Activated CD8-positive, alpha-beta memory T cell treated with anti-CD3 and anti-CD28 coated beads for 4 hours (primary cell): ENCODE data around the gene SMC2.

ENCODE experiments used
- DNase-seq, 2 donors: peaks; one replicate each; pipeline ENCODE4 v3.0.0-alpha.2; 2020; ENCODE audit warnings: low read depth in 2 of 2

Gene SMC2

GRCh38 chr9:104093647-104094533 lies at the start of gene SMC2:
SMC2 (plus strand) TSS chr9:104094309; CDS start chr9:104095385, 1,076 bp downstream.
- DNase-seq, result peak; percentile 84 to 87

- no peak for DNase-seq
Measured at GRCh38 chr9:104068546-104068945, 25.6 kb upstream of the SMC2 start.

GRCh38 chr9:104069288-104069687 lies 24.8 kb upstream of the SMC2 start:
- DNase-seq, result no peak

- DNase-seq, result no peak
Measured at GRCh38 chr9:104071589-104071988, 22.5 kb upstream of the SMC2 start.

- no peak for DNase-seq
Measured at GRCh38 chr9:104073098-104073769, 20.9 kb upstream of the SMC2 start.

- no peak for DNase-seq
Measured at GRCh38 chr9:104073770-104074133, 20.4 kb upstream of the SMC2 start.

- DNase-seq, result no peak
Measured at GRCh38 chr9:104074876-104075275, 19.2 kb upstream of the SMC2 start.

GRCh38 chr9:104075801-104076753 lies 18.0 kb upstream of the SMC2 start:
- DNase-seq, result no peak

- DNase-seq, result no peak
Measured at GRCh38 chr9:104078596-104078995, 15.5 kb upstream of the SMC2 start.

- DNase-seq, result no peak
Measured at GRCh38 chr9:104080983-104081382, 13.1 kb upstream of the SMC2 start.

GRCh38 chr9:104082168-104082567 lies 11.9 kb upstream of the SMC2 start:
- DNase-seq, result no peak

- no peak for DNase-seq
Measured at GRCh38 chr9:104085525-104085924, 8.6 kb upstream of the SMC2 start.

- no peak for DNase-seq
Measured at GRCh38 chr9:104087894-104088293, 6.2 kb upstream of the SMC2 start.

GRCh38 chr9:104088416-104088815 lies 5.7 kb upstream of the SMC2 start:
- no peak for DNase-seq

GRCh38 chr9:104090578-104090977 lies 3.5 kb upstream of the SMC2 start:
- no peak for DNase-seq

- DNase-seq, result no peak
Measured at GRCh38 chr9:104091116-104091515, 3.0 kb upstream of the SMC2 start.

- DNase-seq, result no peak
Measured at GRCh38 chr9:104091708-104092107, 2.4 kb upstream of the SMC2 start.

GRCh38 chr9:104092192-104092591 lies 1.9 kb upstream of the SMC2 start:
- no peak for DNase-seq

GRCh38 chr9:104092875-104093600 lies 1.1 kb upstream of the SMC2 start:
- no peak for DNase-seq

GRCh38 chr9:104094534-104095015 lies 466 bp downstream of the SMC2 start:
- no peak for DNase-seq

- DNase-seq, result no peak
Measured at GRCh38 chr9:104099630-104100029, 5.5 kb downstream of the SMC2 start.
